Endodermal cell (in vitro differentiated cells): ENCODE data around the gene GPC3. TPM values are rescaled to one million over a fixed set of nuclear protein-coding genes. Genes with fewer than 3 reads are reported as not detected.

Experiments used
- DNase-seq: peaks from one replicate; pipeline ENCODE4 v3.0.0-alpha.2; 2017
- H3K27ac ChIP-seq: 2 replicates; pipeline ENCODE4 v1.5.1; 2013; ENCODE audit warnings: mild to moderate bottlenecking, low read depth, low read length, moderate library complexity
- H3K27me3 ChIP-seq: 2 replicates; pipeline ENCODE4 v1.6.1; 2013; ENCODE audit warnings: mild to moderate bottlenecking, low read length, moderate library complexity; ENCODE audit not compliant: insufficient read depth, control insufficient read depth, poor library complexity, severe bottlenecking
- H3K36me3 ChIP-seq: 2 replicates; pipeline ENCODE4 v1.7.0; 2013; ENCODE audit warnings: mild to moderate bottlenecking, low read length, moderate library complexity; ENCODE audit not compliant: control insufficient read depth, insufficient read depth
- H3K4me1 ChIP-seq: one replicate; pipeline ENCODE4 v1.7.0; 2013; ENCODE audit warnings: low read length; ENCODE audit not compliant: control insufficient read depth, insufficient read depth
- H3K4me3 ChIP-seq: 2 replicates; pipeline ENCODE4 v1.5.1; 2013; ENCODE audit warnings: mild to moderate bottlenecking, low read length, moderate library complexity
- H3K9ac ChIP-seq: 2 replicates; pipeline ENCODE4 v1.6.1; 2013; ENCODE audit warnings: mild to moderate bottlenecking, low read length, moderate library complexity; ENCODE audit not compliant: poor library complexity, severe bottlenecking; ENCODE audit errors: extremely low read depth
- H3K9me3 ChIP-seq: 2 replicates; pipeline ENCODE4 v1.6.1; 2013; ENCODE audit warnings: mild to moderate bottlenecking, low read length, moderate library complexity; ENCODE audit not compliant: control insufficient read depth
- H3K27ac Mint-ChIP-seq: 2 replicates; pipeline ENCODE4 v1.8.0; 2020; ENCODE audit warnings: mixed read lengths
- H3K27me3 Mint-ChIP-seq: 2 replicates; pipeline ENCODE4 v1.8.0; 2021; ENCODE audit warnings: mild to moderate bottlenecking, mixed read lengths; ENCODE audit not compliant: insufficient read depth
- H3K36me3 Mint-ChIP-seq: 2 replicates; pipeline ENCODE4 v1.8.0; 2020; ENCODE audit warnings: low read depth, mixed read lengths
- H3K4me1 Mint-ChIP-seq: 2 replicates; pipeline ENCODE4 v1.8.0; 2020; ENCODE audit warnings: mixed read lengths
- H3K4me3 Mint-ChIP-seq: 2 replicates; pipeline ENCODE4 v1.8.0; 2020; ENCODE audit warnings: mild to moderate bottlenecking, moderate library complexity, mixed read lengths
- H3K9me3 Mint-ChIP-seq: 2 replicates; pipeline ENCODE4 v1.8.0; 2020; ENCODE audit warnings: mild to moderate bottlenecking, mixed read lengths
- WGBS, 2 experiments: methylation state at CpG; one replicate each; pipeline versions ENCODE4 v1.1.5 to v1.1.7; 2013; ENCODE audit warnings: missing lambda C conversion rate in 2 of 2, mixed read lengths in 1 of 2; ENCODE audit not compliant: insufficient coverage in 1 of 2, insufficient read length in 1 of 2; 5-methylcytosine and 5-hydroxymethylcytosine counted together
- total RNA-seq, 2 donors: library from RNA; stranded (reverse); fragmentation: NEBNext Ultra II Directional in 1 of 2; extraction: Animal tissue kit (Norgen Biotek cat#: 25700) in 1 of 2; gene quantifications; 2 replicates in 1 of 2; 3 replicates in 1 of 2; pipeline ENCODE4 v1.2.1, GENCODE V29; 2021
- TF ChIP-seq, protein P1 (sequence below): fragments of 200-600 bp; sonication (generic); conservative IDR thresholded peaks from 2 replicates; pipeline ENCODE4 v1.5.0; 2021; ENCODE audit warnings: antibody characterized with exemption, mild to moderate bottlenecking

The GPC3 gene
- total RNA-seq, 2 donors from 2014 or later = 39.5 to 125 TPM

DNA sequence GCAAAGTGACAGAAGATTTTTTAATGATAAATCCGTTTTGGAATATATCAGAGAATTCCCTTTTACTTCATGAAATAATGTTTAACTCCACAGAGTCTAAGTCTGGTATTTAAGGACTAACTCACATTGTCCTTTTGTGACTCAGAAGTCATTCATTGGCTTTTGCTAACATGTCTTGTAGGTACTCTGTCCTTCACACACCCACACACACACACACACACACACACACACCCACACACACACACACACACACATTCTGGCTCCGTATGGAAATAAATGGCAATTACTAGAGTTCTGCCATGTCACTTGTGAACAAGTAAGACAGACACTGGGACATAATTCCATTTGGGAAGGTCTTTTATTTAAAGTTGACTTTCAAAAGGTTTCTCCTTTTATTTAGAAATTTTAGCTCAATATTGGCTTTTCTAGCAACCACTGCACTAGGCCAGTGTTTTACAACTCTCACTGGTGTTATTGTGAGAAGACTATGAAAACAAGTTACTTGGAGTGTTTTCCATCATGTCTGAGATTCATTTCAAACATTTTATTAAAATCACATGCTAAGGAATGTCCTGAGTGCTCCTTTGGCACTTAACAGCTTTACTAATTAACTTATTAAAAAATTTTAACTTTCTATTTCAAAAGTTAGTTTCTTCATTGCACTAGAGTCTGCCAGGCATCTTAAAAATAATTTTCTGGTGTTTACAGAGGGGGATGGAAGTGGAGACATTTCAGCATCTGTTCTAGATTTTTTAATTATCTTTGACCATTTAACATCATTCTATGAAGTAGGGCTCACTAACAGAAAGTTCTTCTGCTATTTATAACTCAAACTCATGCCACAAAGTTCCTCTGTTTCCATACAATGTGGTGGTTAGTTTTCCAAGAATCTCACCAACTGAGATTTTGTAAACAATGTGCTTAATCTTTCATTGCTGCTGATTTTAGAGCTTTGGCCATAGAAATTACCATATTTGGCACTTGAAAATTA, 329.8 kb downstream of the GPC3 start:
- Mint-ChIP-seq H3K27ac (no peak overlapping the region), H3K9me3 (no peaks in the 10 kb centered on the region), H3K4me1 (peaks cover 28% of the 10 kb centered on the region), H3K27me3 (no peaks in the 10 kb centered on the region), H3K36me3 (peaks cover 3% of the 10 kb centered on the region), H3K4me3 (no peak overlapping the region)
- WGBS, 2 experiments = 88% methylated on average over 1 of the region's 2 CpGs; no CpG with 5 or more reads in 1 of the 2 experiments
- no peak overlapping the region for H3K4me3 ChIP-seq
- no peaks in the 10 kb centered on the region for H3K4me1 ChIP-seq
- no peak overlapping the region for H3K27ac ChIP-seq
- DNase-seq = no peak
- H3K36me3 ChIP-seq = no peaks in the 10 kb centered on the region
- H3K9ac ChIP-seq = no peak overlapping the region
- no peaks in the 10 kb centered on the region for H3K9me3 ChIP-seq
- TF ChIP-seq, protein P1, sequence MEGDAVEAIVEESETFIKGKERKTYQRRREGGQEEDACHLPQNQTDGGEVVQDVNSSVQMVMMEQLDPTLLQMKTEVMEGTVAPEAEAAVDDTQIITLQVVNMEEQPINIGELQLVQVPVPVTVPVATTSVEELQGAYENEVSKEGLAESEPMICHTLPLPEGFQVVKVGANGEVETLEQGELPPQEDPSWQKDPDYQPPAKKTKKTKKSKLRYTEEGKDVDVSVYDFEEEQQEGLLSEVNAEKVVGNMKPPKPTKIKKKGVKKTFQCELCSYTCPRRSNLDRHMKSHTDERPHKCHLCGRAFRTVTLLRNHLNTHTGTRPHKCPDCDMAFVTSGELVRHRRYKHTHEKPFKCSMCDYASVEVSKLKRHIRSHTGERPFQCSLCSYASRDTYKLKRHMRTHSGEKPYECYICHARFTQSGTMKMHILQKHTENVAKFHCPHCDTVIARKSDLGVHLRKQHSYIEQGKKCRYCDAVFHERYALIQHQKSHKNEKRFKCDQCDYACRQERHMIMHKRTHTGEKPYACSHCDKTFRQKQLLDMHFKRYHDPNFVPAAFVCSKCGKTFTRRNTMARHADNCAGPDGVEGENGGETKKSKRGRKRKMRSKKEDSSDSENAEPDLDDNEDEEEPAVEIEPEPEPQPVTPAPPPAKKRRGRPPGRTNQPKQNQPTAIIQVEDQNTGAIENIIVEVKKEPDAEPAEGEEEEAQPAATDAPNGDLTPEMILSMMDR = no peak
- H3K27me3 ChIP-seq = no peaks in the 10 kb centered on the region

DNA sequence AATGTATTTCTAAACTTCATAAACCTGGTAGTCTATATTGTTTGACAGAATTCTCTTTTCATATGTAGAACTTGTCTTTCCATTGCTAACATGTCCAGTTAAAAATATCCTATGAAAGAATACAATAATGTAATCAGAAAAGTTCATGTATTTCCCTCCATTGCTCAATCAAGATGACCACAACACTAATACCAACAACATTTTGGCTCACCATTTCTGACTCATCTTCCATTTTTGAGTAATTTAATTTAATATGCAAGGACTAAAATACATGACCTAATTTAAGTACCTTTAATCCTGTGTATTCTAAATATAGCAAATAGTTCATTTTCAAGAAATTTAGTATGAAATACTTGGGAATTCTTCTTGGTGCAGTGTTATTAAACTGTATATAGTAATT, 330.6 kb downstream of the GPC3 start:
- Histone ChIP-seq H3K4me3 (no peak overlapping the region), H3K36me3 (no peaks in the 10 kb centered on the region), H3K9ac (no peak overlapping the region), H3K9me3 (no peaks in the 10 kb centered on the region), H3K27ac (no peak overlapping the region), H3K27me3 (no peaks in the 10 kb centered on the region), H3K4me1 (no peaks in the 10 kb centered on the region)
- no peak for DNase-seq
- Mint-ChIP-seq H3K36me3 (no peaks in the 10 kb centered on the region), H3K9me3 (no peaks in the 10 kb centered on the region), H3K4me1 (peaks cover 31% of the 10 kb centered on the region), H3K27ac (no peak overlapping the region), H3K27me3 (no peaks in the 10 kb centered on the region), H3K4me3 (no peak overlapping the region)
- TF ChIP-seq, protein P1 = no peak

- Mint-ChIP-seq H3K4me1 (peaks cover 32% of the 10 kb centered on the region), H3K36me3 (no peaks in the 10 kb centered on the region), H3K4me3 (no peak overlapping the region), H3K9me3 (no peaks in the 10 kb centered on the region), H3K27ac (no peak overlapping the region), H3K27me3 (no peaks in the 10 kb centered on the region)
- H3K27me3 ChIP-seq = no peaks in the 10 kb centered on the region
- no peaks in the 10 kb centered on the region for H3K9me3 ChIP-seq
- no peak overlapping the region for H3K4me3 ChIP-seq
- no peaks in the 10 kb centered on the region for H3K4me1 ChIP-seq
- TF ChIP-seq, protein P1 = no peak
- no peak for DNase-seq
- H3K36me3 ChIP-seq = no peaks in the 10 kb centered on the region
- H3K27ac ChIP-seq = no peak overlapping the region
- H3K9ac ChIP-seq = no peak overlapping the region
- 92% methylated on average over 2 of the region's 2 CpGs; no CpG with 5 or more reads in 1 of the 2 experiments for WGBS, 2 experiments
Observed at GRCh38 chrX:133653358-133653757, 332.0 kb downstream of the GPC3 start.
